Measurements from ENCODE around the gene MAGI1. TPM values are rescaled to one million over a fixed set of nuclear protein-coding genes. Genes with fewer than 3 reads are reported as not detected.

The MAGI1 gene
- total RNA-seq, 2 experiments from 2014 or later, result not detected

GRCh38 chr3:65669163-65669875 lies 369.4 kb downstream of the MAGI1 start:
- CTCF ChIA-PET, result no interaction called here
- Mint-ChIP-seq H3K9me3 (no peaks in the 10 kb centered on the region), H3K27me3 (ENCODE audit: low read depth) (peaks cover 3% of the 10 kb centered on the region), H3K36me3 (ENCODE audit: low read depth) (no peaks in the 10 kb centered on the region), H3K4me1 (ENCODE audit: low read depth) (no peaks in the 10 kb centered on the region), H3K4me3 (no peak overlapping the region), H3K27ac (no peak overlapping the region)
- DNase-seq, result no peak
- intact Hi-C loops (cut with micrococcal nuclease), result no loop called here

- CTCF ChIA-PET, result no interaction called here
- Mint-ChIP-seq H3K4me3 (no peak overlapping the region), H3K27ac (no peak overlapping the region), H3K36me3 (ENCODE audit: low read depth) (no peaks in the 10 kb centered on the region), H3K27me3 (ENCODE audit: low read depth) (peaks cover 2% of the 10 kb centered on the region), H3K4me1 (ENCODE audit: low read depth) (no peaks in the 10 kb centered on the region), H3K9me3 (no peaks in the 10 kb centered on the region)
- intact Hi-C loops (cut with micrococcal nuclease), result no loop called here
- DNase-seq, result no peak
These were observed 370.8 kb downstream of the MAGI1 start for GRCh38 chr3:65667963-65668362.

GRCh38 chr3:65666448-65667091 lies 372.1 kb downstream of the MAGI1 start:
- no peaks in the 10 kb centered on the region for H3K36me3 Mint-ChIP-seq (ENCODE audit: low read depth)
- intact Hi-C loops (cut with micrococcal nuclease), result no loop called here
- no peak for DNase-seq
- no peak overlapping the region for H3K4me3 Mint-ChIP-seq
- CTCF ChIA-PET, result no interaction called here
- no peaks in the 10 kb centered on the region for H3K9me3 Mint-ChIP-seq
- H3K4me1 Mint-ChIP-seq (ENCODE audit: low read depth), result no peaks in the 10 kb centered on the region
- H3K27me3 Mint-ChIP-seq (ENCODE audit: low read depth), result no peaks in the 10 kb centered on the region
- H3K27ac Mint-ChIP-seq, result no peak overlapping the region

GRCh38 chr3:65665915-65666314 lies 372.8 kb downstream of the MAGI1 start:
- no peak overlapping the region for H3K4me3 Mint-ChIP-seq
- H3K27ac Mint-ChIP-seq, result no peak overlapping the region
- no peak for DNase-seq
- CTCF ChIA-PET, result no interaction called here
- H3K36me3 Mint-ChIP-seq (ENCODE audit: low read depth), result no peaks in the 10 kb centered on the region
- H3K9me3 Mint-ChIP-seq, result no peaks in the 10 kb centered on the region
- no peaks in the 10 kb centered on the region for H3K4me1 Mint-ChIP-seq (ENCODE audit: low read depth)
- H3K27me3 Mint-ChIP-seq (ENCODE audit: low read depth), result no peaks in the 10 kb centered on the region
- intact Hi-C loops (cut with micrococcal nuclease), result no loop called here

GRCh38 chr3:65664931-65665330 lies 373.8 kb downstream of the MAGI1 start:
- H3K9me3 Mint-ChIP-seq, result no peaks in the 10 kb centered on the region
- no peak for DNase-seq
- H3K4me3 Mint-ChIP-seq, result no peak overlapping the region
- H3K27me3 Mint-ChIP-seq (ENCODE audit: low read depth), result no peaks in the 10 kb centered on the region
- no peaks in the 10 kb centered on the region for H3K36me3 Mint-ChIP-seq (ENCODE audit: low read depth)
- H3K27ac Mint-ChIP-seq, result no peak overlapping the region
- CTCF ChIA-PET, result no interaction called here
- H3K4me1 Mint-ChIP-seq (ENCODE audit: low read depth), result no peaks in the 10 kb centered on the region
- intact Hi-C loops (cut with micrococcal nuclease), result no loop called here

- H3K4me1 Mint-ChIP-seq (ENCODE audit: low read depth), result no peaks in the 10 kb centered on the region
- H3K36me3 Mint-ChIP-seq (ENCODE audit: low read depth), result no peaks in the 10 kb centered on the region
- H3K27ac Mint-ChIP-seq, result no peak overlapping the region
- no peaks in the 10 kb centered on the region for H3K9me3 Mint-ChIP-seq
- H3K4me3 Mint-ChIP-seq, result no peak overlapping the region
- DNase-seq, result no peak
- intact Hi-C loops (cut with micrococcal nuclease), result no loop called here
- CTCF ChIA-PET, result no interaction called here
- no peaks in the 10 kb centered on the region for H3K27me3 Mint-ChIP-seq (ENCODE audit: low read depth)
These were observed 374.3 kb downstream of the MAGI1 start for GRCh38 chr3:65664446-65664845.

GRCh38 chr3:65662095-65662494 lies 376.6 kb downstream of the MAGI1 start:
- CTCF ChIA-PET, result no interaction called here
- H3K36me3 Mint-ChIP-seq (ENCODE audit: low read depth), result no peaks in the 10 kb centered on the region
- H3K9me3 Mint-ChIP-seq, result peaks cover 1% of the 10 kb centered on the region
- H3K27me3 Mint-ChIP-seq (ENCODE audit: low read depth), result no peaks in the 10 kb centered on the region
- intact Hi-C loops (cut with micrococcal nuclease), result no loop called here
- no peak for DNase-seq
- no peak overlapping the region for H3K4me3 Mint-ChIP-seq
- H3K27ac Mint-ChIP-seq, result no peak overlapping the region
- H3K4me1 Mint-ChIP-seq (ENCODE audit: low read depth), result no peaks in the 10 kb centered on the region

GRCh38 chr3:65660000-65660598 lies 378.6 kb downstream of the MAGI1 start:
- H3K36me3 Mint-ChIP-seq (ENCODE audit: low read depth), result no peaks in the 10 kb centered on the region
- CTCF ChIA-PET, result no interaction called here
- H3K27ac Mint-ChIP-seq, result no peak overlapping the region
- intact Hi-C loops (cut with micrococcal nuclease), result no loop called here
- no peaks in the 10 kb centered on the region for H3K27me3 Mint-ChIP-seq (ENCODE audit: low read depth)
- H3K9me3 Mint-ChIP-seq, result peaks cover 3% of the 10 kb centered on the region
- H3K4me3 Mint-ChIP-seq, result no peak overlapping the region
- DNase-seq, result no peak
- H3K4me1 Mint-ChIP-seq (ENCODE audit: low read depth), result no peaks in the 10 kb centered on the region

GRCh38 chr3:65659396-65659795 lies 379.3 kb downstream of the MAGI1 start:
- CTCF ChIA-PET, result no interaction called here
- Mint-ChIP-seq H3K27ac (no peak overlapping the region), H3K9me3 (peaks cover 3% of the 10 kb centered on the region), H3K36me3 (ENCODE audit: low read depth) (no peaks in the 10 kb centered on the region), H3K4me1 (ENCODE audit: low read depth) (no peaks in the 10 kb centered on the region), H3K4me3 (no peak overlapping the region), H3K27me3 (ENCODE audit: low read depth) (no peaks in the 10 kb centered on the region)
- intact Hi-C loops (cut with micrococcal nuclease), result no loop called here
- no peak for DNase-seq

- CTCF ChIA-PET, result no interaction called here
- Mint-ChIP-seq H3K9me3 (peaks cover 3% of the 10 kb centered on the region), H3K36me3 (ENCODE audit: low read depth) (no peaks in the 10 kb centered on the region), H3K27ac (no peak overlapping the region), H3K4me1 (ENCODE audit: low read depth) (no peaks in the 10 kb centered on the region), H3K4me3 (no peak overlapping the region), H3K27me3 (ENCODE audit: low read depth) (no peaks in the 10 kb centered on the region)
- intact Hi-C loops (cut with micrococcal nuclease), result no loop called here
- DNase-seq, result no peak
These were observed 380.3 kb downstream of the MAGI1 start for GRCh38 chr3:65658401-65658800.

- no peak for DNase-seq
- intact Hi-C loops (cut with micrococcal nuclease), result no loop called here
- H3K4me3 Mint-ChIP-seq, result no peak overlapping the region
- H3K36me3 Mint-ChIP-seq (ENCODE audit: low read depth), result no peaks in the 10 kb centered on the region
- CTCF ChIA-PET, result no interaction called here
- H3K27me3 Mint-ChIP-seq (ENCODE audit: low read depth), result no peaks in the 10 kb centered on the region
- H3K9me3 Mint-ChIP-seq, result peaks cover 9% of the 10 kb centered on the region
- no peak overlapping the region for H3K27ac Mint-ChIP-seq
- no peaks in the 10 kb centered on the region for H3K4me1 Mint-ChIP-seq (ENCODE audit: low read depth)
These were observed 383.7 kb downstream of the MAGI1 start for GRCh38 chr3:65655061-65655460.

GRCh38 chr3:65653731-65654130 lies 385.0 kb downstream of the MAGI1 start:
- CTCF ChIA-PET, result interaction anchor here (0.5 kb wide), 1 partner anchor 1780 kb away, joined by 3 read pairs; no protein-coding TSS in a partner anchor
- H3K9me3 Mint-ChIP-seq, result peaks cover 9% of the 10 kb centered on the region
- no peaks in the 10 kb centered on the region for H3K27me3 Mint-ChIP-seq (ENCODE audit: low read depth)
- DNase-seq, result no peak
- intact Hi-C loops (cut with micrococcal nuclease), result no loop called here
- no peak overlapping the region for H3K4me3 Mint-ChIP-seq
- no peak overlapping the region for H3K27ac Mint-ChIP-seq
- no peaks in the 10 kb centered on the region for H3K4me1 Mint-ChIP-seq (ENCODE audit: low read depth)
- H3K36me3 Mint-ChIP-seq (ENCODE audit: low read depth), result no peaks in the 10 kb centered on the region

GRCh38 chr3:65650247-65650646 lies 388.5 kb downstream of the MAGI1 start:
- CTCF ChIA-PET, result no interaction called here
- Mint-ChIP-seq H3K4me3 (no peak overlapping the region), H3K36me3 (ENCODE audit: low read depth) (no peaks in the 10 kb centered on the region), H3K27me3 (ENCODE audit: low read depth) (no peaks in the 10 kb centered on the region), H3K27ac (no peak overlapping the region), H3K4me1 (ENCODE audit: low read depth) (no peaks in the 10 kb centered on the region), H3K9me3 (peaks cover 18% of the 10 kb centered on the region)
- DNase-seq, result no peak
- intact Hi-C loops (cut with micrococcal nuclease), result no loop called here
